Bone marrow (tissue), 2 donors: ENCODE measurements around the gene CABYR.

Source experiments
- DNase-seq, 2 donors: peaks; one replicate each; lab custom pipeline; 2025; lab: John Stamatoyannopoulos, UW

CABYR gene

GRCh38 chr18:24189664-24190346 is 50.9 kb downstream of the CABYR start:
- DNase-seq = no peak

- no peak for DNase-seq
These were observed 51.7 kb downstream of the CABYR start for GRCh38 chr18:24190590-24190989.

- DNase-seq = no peak
These were observed 56.6 kb downstream of the CABYR start for GRCh38 chr18:24195296-24196053.

GRCh38 chr18:24196764-24197163 is 57.9 kb downstream of the CABYR start:
- DNase-seq = no peak

- DNase-seq = no peak
These were observed 58.5 kb downstream of the CABYR start for GRCh38 chr18:24197412-24197811.

GRCh38 chr18:24198461-24198860 is 59.6 kb downstream of the CABYR start:
- DNase-seq = no peak

GRCh38 chr18:24199372-24199962 is 60.6 kb downstream of the CABYR start:
- DNase-seq = no peak

- no peak for DNase-seq
These were observed 61.8 kb downstream of the CABYR start for GRCh38 chr18:24200494-24201290.

GRCh38 chr18:24201699-24202687 is 63.1 kb downstream of the CABYR start:
- no peak for DNase-seq

- DNase-seq = no peak
These were observed 66.0 kb downstream of the CABYR start for GRCh38 chr18:24204904-24205303.

- DNase-seq = no peak
These were observed 69.6 kb downstream of the CABYR start for GRCh38 chr18:24208270-24209035.

GRCh38 chr18:24209558-24209957 is 70.7 kb downstream of the CABYR start:
- no peak for DNase-seq
